Psoas muscle (tissue), 8 donors: ENCODE measurements around the gene TBC1D22A. TPM values are rescaled to one million over a fixed set of nuclear protein-coding genes. Genes with fewer than 3 reads are reported as not detected.
A peak's percentile ranks its signal among the peaks of the same experiment; 100 is the strongest.

Experiments
- ATAC-seq, 4 donors: fragments of 200-7000 bp; cut with Tn5 transposase; one replicate each; pipeline ENCODE4 v1.9.1; 2020; ENCODE audit warnings: moderate library complexity in 3 of 4, mild to moderate bottlenecking in 2 of 4
- DNase-seq, 2 donors: peaks; one replicate each; pipeline ENCODE4 v3.0.0-alpha.2; 2020
- H3K27ac ChIP-seq: fragments of 200-600 bp; one replicate; pipeline ENCODE4 v1.8.0; 2022
- H3K27me3 ChIP-seq, 3 donors: fragments of 200-600 bp in 1 of 3; one replicate each; pipeline versions ENCODE4 v1.6.1 to v1.8.0; 2013 to 2022; ENCODE audit warnings: low read length in 2 of 3, mild to moderate bottlenecking in 2 of 3, moderate library complexity in 1 of 3; ENCODE audit not compliant: insufficient read depth in 3 of 3
- H3K36me3 ChIP-seq, 2 donors: fragments of 200-600 bp in 1 of 2; one replicate each; pipeline versions ENCODE4 v1.6.1 to v1.8.0; 2013 to 2022; ENCODE audit warnings: low read depth in 1 of 2, mild to moderate bottlenecking in 1 of 2, moderate library complexity in 1 of 2; ENCODE audit not compliant: insufficient read depth in 1 of 2
- H3K4me1 ChIP-seq: fragments of 200-600 bp; one replicate; pipeline ENCODE4 v1.8.0; 2022
- H3K4me3 ChIP-seq: fragments of 200-600 bp; one replicate; pipeline ENCODE4 v1.8.0; 2022; ENCODE audit warnings: mild to moderate bottlenecking
- H3K9me3 ChIP-seq: fragments of 200-600 bp; one replicate; pipeline ENCODE4 v1.8.0; 2022
- WGBS, 3 donors: extraction: QIAGEN DNeasy Blood & Tissue Kit; methylation state at CpG; one replicate each; pipeline versions ENCODE4 v1.1.6 to v1.1.7; 2013; 5-methylcytosine and 5-hydroxymethylcytosine counted together
- intact Hi-C, 2 donors: fragments of 100-400 bp; cut with DNase I; formaldehyde crosslinking; loops; one replicate each; pipeline versions ENCODE4 v1.11.0 to v1.14.2; 2022
- polyA plus RNA-seq, 3 donors: library from polyadenylated mRNA; stranded (reverse); fragments of 200-250 nt; gene quantifications; one replicate each; pipeline ENCODE4 v1.2.3, GENCODE V29; 2013
- total RNA-seq, 4 donors: library from RNA; stranded (reverse); fragmentation: NEBNext Ultra II Directional in 2 of 4; extraction: Animal tissue kit (Norgen Biotek cat#: 25700) in 2 of 4; gene quantifications; one replicate each; pipeline versions ENCODE4 v1.2.1 to v1.2.4, GENCODE V29; 2021 to 2023
- TF ChIP-seq, protein P1 (sequence below): fragments of 200-600 bp; IDR thresholded peaks from one replicate; pipeline ENCODE4 v1.8.0; 2022; ENCODE audit warnings: antibody characterized with exemption
- donor health status: healthy with polysubstance abuse.
- donor health status: DM: no; HTN: no; CAD: no; lungs with moderate emphysema.
- donor health status: Bipolar disorder and iron deficiency.
- donor health status: healthy.
- donor health status: DM: yes; HTN: yes; CAD: no.
- donor health status: DM: no; HTN: no; CAD: no.
- donor health status: DM: no; HTN: no; CAD: no.
- donor health status: DM: yes; HTN: yes; CAD: no.

TBC1D22A gene
- total and polyA plus RNA-seq, 7 donors: 11.7 to 25.0 (median 18.9) TPM

DNA sequence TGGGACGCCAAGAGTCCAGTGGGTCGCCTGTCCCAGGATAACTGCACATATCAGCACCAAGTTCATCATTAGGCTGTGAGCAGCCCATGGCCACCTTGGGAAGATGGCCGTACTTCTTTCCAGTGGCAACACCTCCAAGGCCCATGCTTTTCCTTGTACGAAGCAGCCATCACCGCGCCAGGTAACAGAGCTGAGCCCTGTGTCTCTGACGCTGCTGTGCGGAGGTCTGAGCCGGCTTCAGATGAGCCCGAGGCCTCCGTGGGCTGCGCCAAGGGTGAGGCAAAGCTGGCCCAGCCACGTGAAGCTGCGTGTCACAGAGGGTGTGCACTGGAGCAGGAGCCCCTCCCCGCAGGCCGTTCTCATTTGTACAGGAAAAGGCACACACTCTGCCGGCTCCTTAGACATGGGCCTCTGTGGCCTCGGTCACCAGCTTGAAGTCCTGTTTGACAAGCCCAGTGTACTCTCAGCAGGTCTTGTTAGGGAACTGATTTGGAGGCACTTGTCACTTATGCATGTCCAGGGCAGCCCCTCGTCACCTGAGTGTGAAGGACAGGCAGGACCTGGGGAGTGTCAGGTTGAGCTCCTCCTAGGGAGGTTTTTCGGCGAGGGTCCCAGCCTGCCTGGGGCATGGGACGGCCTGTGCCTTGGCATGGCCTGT is 401.5 kb downstream of the TBC1D22A start:
- Histone ChIP-seq H3K9me3 (no peaks in the 10 kb centered on the region), H3K4me1 (peaks cover 5% of the 10 kb centered on the region), H3K27me3 (no peaks in the 10 kb centered on the region), H3K27ac (no peak overlapping the region), H3K4me3 (no peak overlapping the region), H3K36me3 (peaks cover 0 to 2% of the 10 kb centered on the region in 2 donors)
- 75 to 81% (median 80%) methylated on average over 22 of the region's 22 CpGs for WGBS, 3 donors
- ATAC-seq: no peak
- TF ChIP-seq, protein P1, sequence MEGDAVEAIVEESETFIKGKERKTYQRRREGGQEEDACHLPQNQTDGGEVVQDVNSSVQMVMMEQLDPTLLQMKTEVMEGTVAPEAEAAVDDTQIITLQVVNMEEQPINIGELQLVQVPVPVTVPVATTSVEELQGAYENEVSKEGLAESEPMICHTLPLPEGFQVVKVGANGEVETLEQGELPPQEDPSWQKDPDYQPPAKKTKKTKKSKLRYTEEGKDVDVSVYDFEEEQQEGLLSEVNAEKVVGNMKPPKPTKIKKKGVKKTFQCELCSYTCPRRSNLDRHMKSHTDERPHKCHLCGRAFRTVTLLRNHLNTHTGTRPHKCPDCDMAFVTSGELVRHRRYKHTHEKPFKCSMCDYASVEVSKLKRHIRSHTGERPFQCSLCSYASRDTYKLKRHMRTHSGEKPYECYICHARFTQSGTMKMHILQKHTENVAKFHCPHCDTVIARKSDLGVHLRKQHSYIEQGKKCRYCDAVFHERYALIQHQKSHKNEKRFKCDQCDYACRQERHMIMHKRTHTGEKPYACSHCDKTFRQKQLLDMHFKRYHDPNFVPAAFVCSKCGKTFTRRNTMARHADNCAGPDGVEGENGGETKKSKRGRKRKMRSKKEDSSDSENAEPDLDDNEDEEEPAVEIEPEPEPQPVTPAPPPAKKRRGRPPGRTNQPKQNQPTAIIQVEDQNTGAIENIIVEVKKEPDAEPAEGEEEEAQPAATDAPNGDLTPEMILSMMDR: no peak
- intact Hi-C loops: no loop called here
- peak in 1 of 2 donors; percentile 51 for DNase-seq

DNA sequence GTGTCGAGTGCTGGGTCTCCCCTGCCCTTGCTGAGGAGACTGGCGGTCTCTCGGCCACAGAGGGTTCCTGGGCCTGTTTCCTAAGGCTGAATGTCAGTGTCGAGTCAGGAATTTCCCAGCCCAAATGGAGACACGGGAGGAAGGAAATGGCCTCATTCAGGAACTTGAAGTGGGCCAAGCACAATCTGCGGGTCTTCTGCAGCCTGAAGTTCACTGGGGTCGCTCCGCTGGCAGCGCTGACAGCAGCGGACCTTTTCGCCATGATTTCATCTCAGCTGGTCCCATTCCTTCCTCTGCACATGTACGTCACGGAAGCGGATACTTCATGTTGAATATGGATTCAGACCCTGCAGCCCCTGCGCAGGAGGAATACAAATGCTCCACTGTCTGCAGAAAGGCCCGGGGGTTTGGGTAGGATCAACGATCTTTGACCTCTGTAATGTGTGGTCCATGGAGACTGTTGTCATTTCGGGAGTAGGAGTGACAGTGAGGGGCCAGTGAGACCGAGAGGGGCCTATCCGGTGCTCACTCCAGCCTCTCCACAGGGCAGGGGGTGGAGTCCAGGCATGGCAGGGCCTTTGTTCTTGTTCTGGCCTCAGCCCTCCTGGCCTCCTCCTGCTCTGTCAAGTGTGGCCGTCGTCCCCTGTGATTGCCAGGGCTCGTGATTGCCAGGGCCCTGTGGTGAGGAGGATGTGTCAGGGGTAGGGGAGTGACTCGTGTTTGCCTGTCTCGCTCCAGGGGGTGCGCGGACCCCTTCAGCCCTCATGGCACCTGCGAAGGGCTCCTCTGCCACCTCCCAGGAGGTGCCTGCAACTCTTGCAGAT is 402.3 kb downstream of the TBC1D22A start:
- H3K4me3 ChIP-seq: no peak overlapping the region
- intact Hi-C loops: no loop called here
- TF ChIP-seq, protein P1: no peak
- H3K27ac ChIP-seq: no peak overlapping the region
- H3K36me3 ChIP-seq: peaks cover 0 to 2% of the 10 kb centered on the region in 2 donors
- H3K27me3 ChIP-seq: no peaks in the 10 kb centered on the region
- peak in 1 of 2 donors; percentile 44 for DNase-seq
- H3K9me3 ChIP-seq: no peaks in the 10 kb centered on the region
- peaks cover 5% of the 10 kb centered on the region for H3K4me1 ChIP-seq
- WGBS, 3 donors: 73 to 78% (median 76%) methylated on average over 28 of the region's 28 CpGs
- ATAC-seq: peak in 1 of 4 donors; percentile 40

DNA sequence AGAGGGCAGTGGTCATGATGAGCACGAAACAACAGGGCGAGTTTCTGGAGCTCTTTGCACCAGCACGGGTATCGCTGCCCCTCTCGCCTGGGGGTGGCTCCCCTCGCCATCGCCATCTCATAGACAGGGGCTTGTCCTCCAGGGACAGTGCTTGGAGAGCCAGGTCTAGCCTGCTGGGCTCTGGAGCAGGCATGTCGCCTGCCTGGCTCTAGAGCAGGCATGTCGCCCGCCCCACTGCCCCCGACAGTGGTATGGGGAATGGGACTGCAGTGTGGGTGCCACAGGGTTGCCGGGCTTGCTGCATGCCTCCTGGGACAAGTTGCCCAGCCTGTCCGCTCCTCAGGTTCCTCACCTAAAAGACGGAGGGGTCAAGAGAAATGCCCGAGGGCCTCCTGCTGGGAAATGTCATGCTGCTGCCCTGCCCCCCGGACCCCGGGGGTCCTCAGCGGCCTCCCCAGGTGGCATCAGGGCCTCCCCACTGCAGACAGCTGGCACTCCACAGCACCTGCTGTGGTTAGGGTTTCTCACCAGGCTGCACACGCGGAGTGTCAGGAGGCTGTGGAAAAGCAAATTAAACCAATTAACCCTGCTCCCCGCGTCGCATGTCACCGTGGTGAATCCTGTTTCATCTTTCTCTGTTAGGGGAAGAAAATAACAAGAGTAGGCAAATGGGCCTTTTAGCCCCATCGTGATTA is 403.0 kb downstream of the TBC1D22A start:
- Histone ChIP-seq H3K4me3 (no peak overlapping the region), H3K27me3 (no peaks in the 10 kb centered on the region), H3K36me3 (peaks cover 0 to 2% of the 10 kb centered on the region in 2 donors), H3K4me1 (peaks cover 5% of the 10 kb centered on the region), H3K27ac (no peak overlapping the region), H3K9me3 (no peaks in the 10 kb centered on the region)
- DNase-seq (peak in 1 of 2 donors; percentile 30), ATAC-seq (no peak)
- 77 to 88% (median 82%) methylated on average over 25 of the region's 25 CpGs for whole genome bisulfite sequencing, 3 donors
- intact Hi-C loops: no loop called here
- TF ChIP-seq, protein P1: no peak

GRCh38 chr22:47166033-47166404 is 403.6 kb downstream of the TBC1D22A start:
- Histone ChIP-seq H3K27me3 (no peaks in the 10 kb centered on the region), H3K4me3 (no peak overlapping the region), H3K27ac (no peak overlapping the region), H3K4me1 (peaks cover 5% of the 10 kb centered on the region), H3K36me3 (peaks cover 0 to 2% of the 10 kb centered on the region in 2 donors), H3K9me3 (no peaks in the 10 kb centered on the region)
- DNase-seq (peak in 1 of 2 donors; percentile 15), ATAC-seq (no peak)
- intact Hi-C loops: no loop called here
- TF ChIP-seq, protein P1: no peak
- WGBS, 3 donors: 88 to 91% (median 91%) methylated on average over 5 of the region's 5 CpGs
